Measurements from ENCODE around the gene MTNR1B. TPM values are rescaled to one million over a fixed set of nuclear protein-coding genes. Genes with fewer than 3 reads are reported as not detected.

The MTNR1B gene
- total RNA-seq, 1 experiment from 2014 or later, result not detected

Other genes with a start within 250 kb of the MTNR1B start
- 21.1 TPM for gene SLC36A4, start 228.3 kb downstream of the MTNR1B start, total RNA-seq (2021; ENCODE audit: unreplicated experiment)

Measured in HCT116 (cell line).